ENCODE results near the gene LRRC3. TPM values are rescaled to one million over a fixed set of nuclear protein-coding genes. Genes with fewer than 3 reads are reported as not detected.
A peak's percentile ranks its signal among the peaks of the same experiment; 100 is the strongest.

The LRRC3 gene
- total RNA-seq, 1 experiment from 2014 or later = 0.40 TPM

- Mint-ChIP-seq H3K4me3 (ENCODE audit: low read depth, unreplicated experiment) (no peak overlapping the region), H3K27me3 (ENCODE audit: unreplicated experiment) (peaks cover 35% of the 10 kb centered on the region), H3K9me3 (ENCODE audit: low read depth, unreplicated experiment) (no peaks in the 10 kb centered on the region), H3K36me3 (ENCODE audit: insufficient read depth, unreplicated experiment) (no peaks in the 10 kb centered on the region), H3K27ac (ENCODE audit: unreplicated experiment) (no peak overlapping the region), H3K4me1 (ENCODE audit: low read depth, unreplicated experiment) (no peaks in the 10 kb centered on the region)
- intact Hi-C loops (cut with micrococcal nuclease; ENCODE audit: unreplicated experiment) = no loop called here
- BruUV-seq (replicated peaks) = no TSS peak
- CTCF ChIA-PET = no interaction called here
- no peak for TF ChIP-seq CTCF (IDR thresholded peaks at IDR 0.05; ENCODE audit: unreplicated experiment)
- no peak for DNase-seq
Observed at GRCh38 chr21:44508426-44508710, 53.1 kb downstream of the LRRC3 start.

GRCh38 chr21:44508711-44509445 lies 53.6 kb downstream of the LRRC3 start:
- TF ChIP-seq CTCF (IDR thresholded peaks at IDR 0.05; ENCODE audit: unreplicated experiment) = no peak
- CTCF ChIA-PET = interaction anchor here (0.6 to 2.5 kb wide), 3 partner anchors 234 to 418 kb away, joined by 5 to 28 read pairs (median 8); no protein-coding TSS in a partner anchor
- intact Hi-C loops (cut with micrococcal nuclease; ENCODE audit: unreplicated experiment) = no loop called here

GRCh38 chr21:44509539-44509938 lies 54.2 kb downstream of the LRRC3 start:
- Mint-ChIP-seq H3K4me1 (ENCODE audit: low read depth, unreplicated experiment) (no peaks in the 10 kb centered on the region), H3K27ac (ENCODE audit: unreplicated experiment) (no peak overlapping the region), H3K27me3 (ENCODE audit: unreplicated experiment) (peaks cover 35% of the 10 kb centered on the region), H3K4me3 (ENCODE audit: low read depth, unreplicated experiment) (no peak overlapping the region), H3K9me3 (ENCODE audit: low read depth, unreplicated experiment) (no peaks in the 10 kb centered on the region), H3K36me3 (ENCODE audit: insufficient read depth, unreplicated experiment) (no peaks in the 10 kb centered on the region)
- BruUV-seq (replicated peaks) = no TSS peak
- intact Hi-C loops (cut with micrococcal nuclease; ENCODE audit: unreplicated experiment) = no loop called here
- TF ChIP-seq CTCF (IDR thresholded peaks at IDR 0.05; ENCODE audit: unreplicated experiment) = peak; percentile 17
- CTCF ChIA-PET = interaction anchor here (0.6 to 2.5 kb wide), 3 partner anchors 233 to 418 kb away, joined by 5 to 28 read pairs (median 8); no protein-coding TSS in a partner anchor
- peak; percentile 68 for DNase-seq

More at GRCh38 chr21:44508711-44509445, 53.6 kb downstream of the LRRC3 start:
- H3K9me3 Mint-ChIP-seq (ENCODE audit: low read depth, unreplicated experiment) = no peaks in the 10 kb centered on the region
- BruUV-seq (replicated peaks) = no TSS peak
- no peaks in the 10 kb centered on the region for H3K36me3 Mint-ChIP-seq (ENCODE audit: insufficient read depth, unreplicated experiment)
- H3K4me1 Mint-ChIP-seq (ENCODE audit: low read depth, unreplicated experiment) = no peaks in the 10 kb centered on the region
- no peak overlapping the region for H3K27ac Mint-ChIP-seq (ENCODE audit: unreplicated experiment)
- DNase-seq = no peak
- H3K4me3 Mint-ChIP-seq (ENCODE audit: low read depth, unreplicated experiment) = no peak overlapping the region
- peaks cover 35% of the 10 kb centered on the region for H3K27me3 Mint-ChIP-seq (ENCODE audit: unreplicated experiment)

DNA sequence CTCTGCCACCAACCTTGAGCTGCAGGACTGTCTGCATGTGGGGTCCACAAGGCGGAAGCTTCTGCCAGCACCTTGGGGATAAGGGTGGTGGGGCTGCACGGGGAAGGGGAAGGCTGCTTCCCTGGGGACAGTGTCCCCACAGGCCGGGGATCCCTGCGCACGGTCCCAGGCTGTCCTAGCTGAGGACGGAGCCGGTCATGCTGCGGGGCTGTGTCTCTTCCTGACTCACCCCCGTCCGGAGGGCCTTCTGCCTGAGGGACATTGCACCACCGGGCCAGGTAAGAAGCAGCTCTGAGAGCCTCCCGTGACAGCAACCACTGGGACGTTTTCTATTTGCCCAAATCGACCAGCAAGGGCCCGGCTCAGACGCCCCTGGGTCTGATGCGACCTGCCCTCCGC lies 54.8 kb downstream of the LRRC3 start:
- BruUV-seq (replicated peaks) = no TSS peak
- TF ChIP-seq CTCF (IDR thresholded peaks at IDR 0.05; ENCODE audit: unreplicated experiment) = no peak
- no peak overlapping the region for H3K4me3 Mint-ChIP-seq (ENCODE audit: low read depth, unreplicated experiment)

More for the DNA sequence above, 54.8 kb downstream of the LRRC3 start:
- CTCF ChIA-PET = interaction anchor here (1.1 to 2.5 kb wide), 3 partner anchors 172 to 283 kb away, joined by 3 to 28 read pairs (median 8); no protein-coding TSS in a partner anchor
- Mint-ChIP-seq H3K9me3 (ENCODE audit: low read depth, unreplicated experiment) (no peaks in the 10 kb centered on the region), H3K27ac (ENCODE audit: unreplicated experiment) (no peak overlapping the region), H3K36me3 (ENCODE audit: insufficient read depth, unreplicated experiment) (no peaks in the 10 kb centered on the region), H3K4me1 (ENCODE audit: low read depth, unreplicated experiment) (no peaks in the 10 kb centered on the region), H3K27me3 (ENCODE audit: unreplicated experiment) (peaks cover 35% of the 10 kb centered on the region)
- intact Hi-C loops (cut with micrococcal nuclease; ENCODE audit: unreplicated experiment) = loop anchor here (2.0 kb wide), 1 partner anchor 283 kb away; no protein-coding TSS in a partner anchor
- no peak for DNase-seq
